IMR-90 (cell line): Measurements from ENCODE around the gene RASGRF2. TPM values are rescaled to one million over a fixed set of nuclear protein-coding genes. Genes with fewer than 3 reads are reported as not detected.

Source experiments
- ATAC-seq: fragments of 200-7000 bp; cut with Tn5 transposase; 2 replicates; pipeline ENCODE4 v1.9.1; 2020; ENCODE audit warnings: low read depth, mild to moderate bottlenecking, moderate library complexity
- BruUV-seq: library from RNA; stranded (reverse); fragments of 400-500 nt; replicated peaks from 2 replicates; lab custom pipeline; 2021; lab: Mats Ljungman, UMichigan
- CTCF ChIA-PET: fragments of 300-600 bp; formaldehyde crosslinking; extraction: SDS; loops from one replicate; lab custom pipeline; 2021; ENCODE audit warnings: antibody characterized with exemption; lab: Yijun Ruan, JAX
- POLR2A ChIA-PET: fragments of 300-600 bp; sonication (Branson Sonifier 250); formaldehyde crosslinking; loops from one replicate; lab custom pipeline; 2022; ENCODE audit warnings: antibody characterized with exemption; ENCODE audit not compliant: unreplicated experiment; lab: Charles Lee
- DNase-seq: peaks from one replicate; pipeline ENCODE4 v3.0.0; 2013
- H2AFZ ChIP-seq: replicated peaks from 2 replicates; pipeline ENCODE3; 2013; ENCODE audit warnings: low read length, mild to moderate bottlenecking; ENCODE audit not compliant: poor library complexity
- H2AK5ac ChIP-seq: 2 replicates; pipeline ENCODE4 v1.6.1; 2013; ENCODE audit warnings: low read depth, low read length, inconsistent platforms
- H2AK9ac ChIP-seq: replicated peaks from 2 replicates; pipeline ENCODE3; 2013; ENCODE audit warnings: mild to moderate bottlenecking, low read depth, low read length, moderate library complexity; ENCODE audit not compliant: poor library complexity
- H2BK120ac ChIP-seq: 2 replicates; pipeline ENCODE4 v1.6.1; 2013; ENCODE audit warnings: low read depth, low read length, inconsistent platforms
- H2BK15ac ChIP-seq: 3 replicates; pipeline ENCODE4 v1.6.1; 2013; ENCODE audit warnings: low read depth, low read length, inconsistent platforms
- H2BK20ac ChIP-seq: 2 replicates; pipeline ENCODE4 v1.6.1; 2013; ENCODE audit warnings: low read depth, mild to moderate bottlenecking, inconsistent platforms, low read length, moderate library complexity
- H2BK5ac ChIP-seq: 2 replicates; pipeline ENCODE4 v1.6.1; 2013; ENCODE audit warnings: mild to moderate bottlenecking, low read depth, low read length, inconsistent platforms; ENCODE audit not compliant: poor library complexity, severe bottlenecking
- H3K14ac ChIP-seq: replicated peaks from 2 replicates; pipeline ENCODE4 v1.6.1; 2013; ENCODE audit warnings: low read depth, low read length, inconsistent platforms
- H3K18ac ChIP-seq: 2 replicates; pipeline ENCODE4 v1.6.1; 2013; ENCODE audit warnings: low read depth, low read length, control low read depth
- H3K23ac ChIP-seq: 2 replicates; pipeline ENCODE4 v1.6.1; 2013; ENCODE audit warnings: low read depth, low read length, inconsistent platforms
- H3K27ac ChIP-seq: 2 replicates; pipeline ENCODE4 v1.5.1; 2013; ENCODE audit warnings: mild to moderate bottlenecking, control low read depth, low read length; ENCODE audit not compliant: insufficient read depth
- H3K27me3 ChIP-seq: 2 replicates; pipeline ENCODE4 v1.6.1; 2013; ENCODE audit warnings: low read length; ENCODE audit not compliant: control insufficient read depth, insufficient read depth
- H3K36me3 ChIP-seq: 2 replicates; pipeline ENCODE4 v1.6.1; 2013; ENCODE audit warnings: low read length, mixed read lengths; ENCODE audit not compliant: control insufficient read depth, insufficient read depth
- H3K4ac ChIP-seq: 2 replicates; pipeline ENCODE4 v1.6.1; 2013; ENCODE audit warnings: low read depth, low read length, inconsistent platforms
- H3K4me1 ChIP-seq: 2 replicates; pipeline ENCODE4 v1.6.1; 2013; ENCODE audit warnings: low read length, mixed read lengths; ENCODE audit not compliant: control insufficient read depth, insufficient read depth
- H3K4me2 ChIP-seq: 2 replicates; pipeline ENCODE4 v1.6.1; 2013; ENCODE audit warnings: low read depth, mild to moderate bottlenecking, control low read depth, low read length, moderate library complexity
- H3K4me3 ChIP-seq: 2 replicates; pipeline ENCODE4 v1.5.1; 2013; ENCODE audit warnings: low read depth, mild to moderate bottlenecking, control low read depth, low read length, moderate library complexity; ENCODE audit not compliant: insufficient read depth
- H3K56ac ChIP-seq: 2 replicates; pipeline ENCODE4 v1.6.1; 2013; ENCODE audit warnings: low read length, inconsistent platforms; ENCODE audit not compliant: insufficient read depth; ENCODE audit errors: extremely low read depth
- H3K79me1 ChIP-seq, 2 experiments: 2 replicates each; pipeline ENCODE4 v1.6.1; 2013; ENCODE audit warnings: low read length in 2 of 2, inconsistent platforms in 1 of 2, low read depth in 1 of 2
- H3K9ac ChIP-seq: 2 replicates; pipeline ENCODE4 v1.6.1; 2013; ENCODE audit warnings: low read depth, low read length, control low read depth
- H3K9me1 ChIP-seq: 2 replicates; pipeline ENCODE4 v1.6.1; 2013; ENCODE audit warnings: low read length, inconsistent platforms; ENCODE audit not compliant: insufficient read depth
- H3K9me3 ChIP-seq: 2 replicates; pipeline ENCODE4 v1.6.1; 2013; ENCODE audit warnings: low read length; ENCODE audit not compliant: control insufficient read depth, insufficient read depth
- H4K20me1 ChIP-seq: 2 replicates; pipeline ENCODE4 v1.6.1; 2013; ENCODE audit warnings: low read length, inconsistent platforms; ENCODE audit not compliant: insufficient read depth
- H4K5ac ChIP-seq: 2 replicates; pipeline ENCODE4 v1.6.1; 2013; ENCODE audit warnings: mild to moderate bottlenecking, low read depth, low read length, control low read depth
- H4K8ac ChIP-seq, 2 experiments: 2 replicates each; pipeline ENCODE4 v1.6.1; 2013; ENCODE audit warnings: low read depth in 2 of 2, low read length in 2 of 2, control low read depth in 1 of 2, inconsistent platforms in 1 of 2
- H4K91ac ChIP-seq: 2 replicates; pipeline ENCODE4 v1.6.1; 2013; ENCODE audit warnings: low read depth, low read length, inconsistent platforms; ENCODE audit not compliant: insufficient read depth
- BHLHE40 ChIP-seq: fragments of 150-350 bp; IDR thresholded peaks from 2 replicates; pipeline ENCODE4 v1.6.1; 2016; ENCODE audit warnings: mild to moderate bottlenecking, low read depth, low read length
- CEBPB ChIP-seq: IDR thresholded peaks from 2 replicates; pipeline ENCODE4 v1.6.1; 2012; ENCODE audit warnings: low read depth, low read length, improper control_type of control experiment
- CTCF ChIP-seq: conservative IDR thresholded peaks from 2 replicates; pipeline ENCODE4 v1.5.1; 2012; ENCODE audit warnings: mild to moderate bottlenecking, low read depth, low read length, improper control_type of control experiment
- FOS ChIP-seq: fragments of 150-350 bp; IDR thresholded peaks from 2 replicates; pipeline ENCODE4 v1.6.1; 2016; ENCODE audit warnings: low read depth, low read length
- MAFK ChIP-seq: IDR thresholded peaks from 2 replicates; pipeline ENCODE4 v1.6.1; 2012; ENCODE audit warnings: low read depth, low read length, improper control_type of control experiment
- RCOR1 ChIP-seq: IDR thresholded peaks from 2 replicates; pipeline ENCODE4 v1.6.1; 2012; ENCODE audit warnings: mild to moderate bottlenecking, low read length, improper control_type of control experiment; ENCODE audit not compliant: insufficient replicate concordance
- RFX5 ChIP-seq: IDR thresholded peaks from 2 replicates; pipeline ENCODE4 v1.8.0; 2012; ENCODE audit warnings: low read depth, mild to moderate bottlenecking, low read length, moderate library complexity
- USF2 ChIP-seq: fragments of 150-350 bp; IDR thresholded peaks from 2 replicates; pipeline ENCODE4 v1.6.1; 2017; ENCODE audit warnings: mild to moderate bottlenecking, antibody characterized with exemption, low read length, low read depth
- WGBS, 2 experiments: methylation state at CpG; one replicate each; pipeline versions ENCODE4 v1.1.5 to v1.1.7; 2013; ENCODE audit warnings: missing lambda C conversion rate in 2 of 2; ENCODE audit not compliant: insufficient read length in 1 of 2; ENCODE audit errors: extremely low coverage in 2 of 2; 5-methylcytosine and 5-hydroxymethylcytosine counted together
- dilution Hi-C: fragments of 300-500 bp; cut with HindIII; formaldehyde crosslinking; loops from one replicate; pipeline ENCODE4 v1.14.3; 2018; ENCODE audit warnings: low sequenced_read_pairs; ENCODE audit not compliant: unreplicated experiment
- in situ Hi-C: fragments of 300-500 bp; cut with MboI; formaldehyde crosslinking; loops from 3 replicates; pipeline ENCODE4 v1.14.3; 2019; ENCODE audit warnings: low sequenced_read_pairs, inconsistent platforms, mixed read lengths
- intact Hi-C: fragments of 100-400 bp; cut with micrococcal nuclease; formaldehyde crosslinking; loops from 2 replicates; pipeline ENCODE4 v1.10.0; 2022
- polyA plus RNA-seq, 3 experiments: library from polyadenylated mRNA; depleted of rRNA; stranded (reverse); fragments of >200 nt; gene quantifications; 2 replicates each; pipeline ENCODE4 v1.2.3, GENCODE V29; 2012; ENCODE audit warnings: low replicate concordance in 1 of 3
- total RNA-seq: library from RNA; depleted of rRNA; stranded (reverse); fragments of >200 nt; gene quantifications from 2 replicates; pipeline ENCODE4 v1.2.3, GENCODE V29; 2012
- TF ChIP-seq, protein P1 (sequence below): fragments of 150-350 bp; IDR thresholded peaks from 2 replicates; pipeline ENCODE4 v1.6.1; 2016; ENCODE audit warnings: low read depth, mild to moderate bottlenecking, low read length, moderate library complexity, borderline replicate concordance

RASGRF2 gene
- total and polyA plus RNA-seq, 2 of the 4 experiments (the other 2 are of a cell fraction), result 2.9 to 5.0 TPM

GRCh38 chr5:81142108-81142507 lies 181.9 kb downstream of the RASGRF2 start:
- Histone ChIP-seq H4K20me1 (peaks cover 9% of the 10 kb centered on the region; the same call in 1 of the 2 replicates), H4K5ac (no peak overlapping the region), H3K4ac (no peak overlapping the region), H3K56ac (no peak overlapping the region), H2BK120ac (no peak overlapping the region), H3K18ac (no peak overlapping the region), H2AFZ (no peak overlapping the region), H3K27ac (no peak overlapping the region), H3K9me1 (peaks cover 6% of the 10 kb centered on the region), H4K91ac (no peak overlapping the region), H3K14ac (no peak overlapping the region), H2AK9ac (no peak overlapping the region), H3K4me2 (no peak overlapping the region), H3K79me1 (peaks cover 3 to 20% of the 10 kb centered on the region in 2 experiments; a peak in 3 of 4 replicates), H4K8ac (no peak overlapping the region), H2BK5ac (no peak overlapping the region), H2BK20ac (no peak overlapping the region), H3K23ac (no peak overlapping the region), H3K9me3 (no peaks in the 10 kb centered on the region), H3K4me3 (no peak overlapping the region), H2AK5ac (no peak overlapping the region), H2BK15ac (no peak overlapping the region), H3K27me3 (no peaks in the 10 kb centered on the region), H3K36me3 (peaks cover 2% of the 10 kb centered on the region; the same call in 1 of the 2 replicates), H3K4me1 (peaks cover 8% of the 10 kb centered on the region), H3K9ac (no peak overlapping the region)
- POLR2A ChIA-PET, result no interaction called here
- TF ChIP-seq RCOR1 (no peak), CTCF (no peak), MAFK (no peak), FOS (no peak), CEBPB (no peak), BHLHE40 (no peak), RFX5 (no peak), USF2 (no peak)
- TF ChIP-seq, protein P1, sequence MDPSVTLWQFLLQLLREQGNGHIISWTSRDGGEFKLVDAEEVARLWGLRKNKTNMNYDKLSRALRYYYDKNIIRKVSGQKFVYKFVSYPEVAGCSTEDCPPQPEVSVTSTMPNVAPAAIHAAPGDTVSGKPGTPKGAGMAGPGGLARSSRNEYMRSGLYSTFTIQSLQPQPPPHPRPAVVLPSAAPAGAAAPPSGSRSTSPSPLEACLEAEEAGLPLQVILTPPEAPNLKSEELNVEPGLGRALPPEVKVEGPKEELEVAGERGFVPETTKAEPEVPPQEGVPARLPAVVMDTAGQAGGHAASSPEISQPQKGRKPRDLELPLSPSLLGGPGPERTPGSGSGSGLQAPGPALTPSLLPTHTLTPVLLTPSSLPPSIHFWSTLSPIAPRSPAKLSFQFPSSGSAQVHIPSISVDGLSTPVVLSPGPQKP, result no peak
- no TSS peak for BruUV-seq
- ATAC-seq (no peak), DNase-seq (no peak)
- CTCF ChIA-PET, result no interaction called here
- intact Hi-C loops, result no loop called here
- in situ Hi-C loops, result no loop called here
- dilution Hi-C loops, result no loop called here
- no CpG with 5 or more reads among the region's 3 CpGs for WGBS, 2 experiments
